PC-3 (cell line): ENCODE data around the gene AFF2. TPM values are rescaled to one million over a fixed set of nuclear protein-coding genes. Genes with fewer than 3 reads are reported as not detected.

Experiments
- ATAC-seq: fragments of 200-7000 bp; cut with Tn5 transposase; 2 replicates; pipeline ENCODE4 v1.9.1; 2020; ENCODE audit warnings: mild to moderate bottlenecking, moderate library complexity
- BruUV-seq: library from RNA; stranded (reverse); fragments of 400-500 nt; replicated peaks from 2 replicates; lab custom pipeline; 2021; lab: Mats Ljungman, UMichigan
- CTCF ChIA-PET: fragments of 300-600 bp; sonication (Branson Sonifier 250); formaldehyde crosslinking; loops from one replicate; lab custom pipeline; 2022; ENCODE audit warnings: antibody characterized with exemption; lab: Charles Lee
- POLR2A ChIA-PET: fragments of 300-600 bp; sonication (Branson Sonifier 250); formaldehyde crosslinking; loops from one replicate; lab custom pipeline; 2022; ENCODE audit warnings: antibody characterized with exemption; ENCODE audit not compliant: unreplicated experiment; lab: Charles Lee
- DNase-seq: peaks from one replicate; pipeline ENCODE4 v3.0.0-alpha.2; 2015
- H2AFZ ChIP-seq: fragments of 300-600 bp; sonication (generic); 2 replicates; pipeline ENCODE4 v1.6.0; 2016; ENCODE audit warnings: antibody characterized with exemption, low read length
- H3F3A ChIP-seq: fragments of 300-600 bp; sonication (generic); one replicate; pipeline ENCODE4 v1.6.0; 2017; ENCODE audit warnings: antibody characterized with exemption, low read length, control low read depth, mild to moderate bottlenecking; ENCODE audit not compliant: unreplicated experiment
- H3K27ac ChIP-seq: fragments of 300-600 bp; sonication (generic); 2 replicates; pipeline ENCODE4 v1.5.1; 2016; ENCODE audit warnings: mild to moderate bottlenecking, low read length
- H3K27me3 ChIP-seq: fragments of 300-600 bp; sonication (generic); 2 replicates; pipeline ENCODE4 v1.6.1; 2016; ENCODE audit warnings: low read length, mixed read lengths
- H3K36me3 ChIP-seq: fragments of 300-600 bp; sonication (generic); 2 replicates; pipeline ENCODE4 v1.6.1; 2016; ENCODE audit warnings: low read depth, mixed run types, low read length, mixed read lengths
- H3K4me1 ChIP-seq: fragments of 300-600 bp; sonication (generic); 2 replicates; pipeline ENCODE4 v1.5.1; 2016; ENCODE audit warnings: low read length; ENCODE audit not compliant: insufficient read depth
- H3K4me2 ChIP-seq: fragments of 300-600 bp; sonication (generic); 2 replicates; pipeline ENCODE4 v1.6.0; 2016; ENCODE audit warnings: low read length
- H3K4me3 ChIP-seq: fragments of 300-600 bp; sonication (generic); 2 replicates; pipeline ENCODE4 v1.5.1; 2016; ENCODE audit warnings: mild to moderate bottlenecking, low read length, mixed read lengths
- H3K79me2 ChIP-seq: fragments of 300-600 bp; sonication (generic); 2 replicates; pipeline ENCODE4 v1.6.1; 2017; ENCODE audit warnings: low read length, mixed read lengths
- H3K9ac ChIP-seq: fragments of 300-600 bp; sonication (generic); 2 replicates; pipeline ENCODE4 v1.6.0; 2016; ENCODE audit warnings: mild to moderate bottlenecking, low read length
- H3K9me2 ChIP-seq: fragments of 300-600 bp; sonication (generic); replicated peaks from 2 replicates; pipeline ENCODE4 v1.6.1; 2016; ENCODE audit warnings: mixed run types, low read length, mixed read lengths
- H3K9me3 ChIP-seq: fragments of 300-600 bp; sonication (generic); 2 replicates; pipeline ENCODE4 v1.6.1; 2016; ENCODE audit warnings: low read length, mixed read lengths
- H4K20me1 ChIP-seq: fragments of 300-600 bp; sonication (generic); 2 replicates; pipeline ENCODE4 v1.6.1; 2016; ENCODE audit warnings: low read length, mixed read lengths
- EZH2 ChIP-seq: fragments of 300-600 bp; sonication (generic); IDR thresholded peaks from one replicate; pipeline ENCODE4 v1.6.1; 2017; ENCODE audit warnings: antibody characterized with exemption, mild to moderate bottlenecking, low read length; ENCODE audit not compliant: unreplicated experiment
- EZH2phosphoT487 ChIP-seq: fragments of 300-600 bp; sonication (generic); IDR thresholded peaks from 2 replicates; pipeline ENCODE4 v1.6.1; 2018; ENCODE audit warnings: mild to moderate bottlenecking, antibody characterized with exemption, low read length, borderline replicate concordance
- intact Hi-C: fragments of 100-400 bp; cut with micrococcal nuclease; formaldehyde crosslinking; loops from 2 replicates; pipeline ENCODE4 v1.9.0; 2023
- total RNA-seq: library from RNA; depleted of rRNA; stranded (reverse); fragments of >200 nt; gene quantifications from 2 replicates; pipeline ENCODE4 v1.2.3, GENCODE V29; 2014
- TF ChIP-seq, protein P1 (sequence below): fragments of 300-600 bp; sonication (generic); conservative IDR thresholded peaks from 2 replicates; pipeline ENCODE4 v1.5.1; 2017; ENCODE audit warnings: antibody characterized with exemption, low read depth, mild to moderate bottlenecking, low read length

The AFF2 gene
- total RNA-seq, 1 experiment from 2014 or later: not detected

DNA sequence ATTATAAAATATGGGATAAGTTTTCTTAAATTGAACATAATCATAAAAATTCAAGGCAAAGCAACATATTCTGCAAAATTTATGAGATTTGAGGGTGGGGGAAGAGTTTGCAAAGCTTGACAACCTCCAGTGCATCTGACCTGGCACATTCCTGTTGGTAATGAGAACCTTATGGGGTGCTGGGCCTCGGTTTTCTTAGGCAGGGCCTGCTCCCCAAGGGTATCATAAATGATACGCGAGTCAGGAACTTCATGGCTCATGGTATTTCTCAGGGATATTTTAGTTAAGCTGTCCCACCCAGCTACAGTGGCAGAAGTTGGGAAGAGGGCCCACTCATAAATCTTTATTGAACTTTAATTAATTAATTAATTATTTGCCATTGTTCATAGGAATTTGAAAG, 13.2 kb downstream of the AFF2 start:
- H4K20me1 ChIP-seq: no peaks in the 10 kb centered on the region
- H3K27me3 ChIP-seq: no peaks in the 10 kb centered on the region
- no peak for ATAC-seq
- H3K9ac ChIP-seq: no peak overlapping the region
- no peak overlapping the region for H3K27ac ChIP-seq
- no peaks in the 10 kb centered on the region for H3K79me2 ChIP-seq
- BruUV-seq: no TSS peak
- H3K4me3 ChIP-seq: no peak overlapping the region
- H3K36me3 ChIP-seq: no peaks in the 10 kb centered on the region
- no peak overlapping the region for H3K4me2 ChIP-seq
- H3K4me1 ChIP-seq: no peaks in the 10 kb centered on the region
- H2AFZ ChIP-seq: no peak overlapping the region
- POLR2A ChIA-PET: no interaction called here
- no peaks in the 10 kb centered on the region for H3K9me3 ChIP-seq
- intact Hi-C loops: no loop called here
- no peak for DNase-seq
- TF ChIP-seq EZH2 (no peak), EZH2phosphoT487 (no peak)
- TF ChIP-seq, protein P1, sequence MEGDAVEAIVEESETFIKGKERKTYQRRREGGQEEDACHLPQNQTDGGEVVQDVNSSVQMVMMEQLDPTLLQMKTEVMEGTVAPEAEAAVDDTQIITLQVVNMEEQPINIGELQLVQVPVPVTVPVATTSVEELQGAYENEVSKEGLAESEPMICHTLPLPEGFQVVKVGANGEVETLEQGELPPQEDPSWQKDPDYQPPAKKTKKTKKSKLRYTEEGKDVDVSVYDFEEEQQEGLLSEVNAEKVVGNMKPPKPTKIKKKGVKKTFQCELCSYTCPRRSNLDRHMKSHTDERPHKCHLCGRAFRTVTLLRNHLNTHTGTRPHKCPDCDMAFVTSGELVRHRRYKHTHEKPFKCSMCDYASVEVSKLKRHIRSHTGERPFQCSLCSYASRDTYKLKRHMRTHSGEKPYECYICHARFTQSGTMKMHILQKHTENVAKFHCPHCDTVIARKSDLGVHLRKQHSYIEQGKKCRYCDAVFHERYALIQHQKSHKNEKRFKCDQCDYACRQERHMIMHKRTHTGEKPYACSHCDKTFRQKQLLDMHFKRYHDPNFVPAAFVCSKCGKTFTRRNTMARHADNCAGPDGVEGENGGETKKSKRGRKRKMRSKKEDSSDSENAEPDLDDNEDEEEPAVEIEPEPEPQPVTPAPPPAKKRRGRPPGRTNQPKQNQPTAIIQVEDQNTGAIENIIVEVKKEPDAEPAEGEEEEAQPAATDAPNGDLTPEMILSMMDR: no peak
- no peaks in the 10 kb centered on the region for H3K9me2 ChIP-seq
- no peaks in the 10 kb centered on the region for H3F3A ChIP-seq
- CTCF ChIA-PET: no interaction called here

DNA sequence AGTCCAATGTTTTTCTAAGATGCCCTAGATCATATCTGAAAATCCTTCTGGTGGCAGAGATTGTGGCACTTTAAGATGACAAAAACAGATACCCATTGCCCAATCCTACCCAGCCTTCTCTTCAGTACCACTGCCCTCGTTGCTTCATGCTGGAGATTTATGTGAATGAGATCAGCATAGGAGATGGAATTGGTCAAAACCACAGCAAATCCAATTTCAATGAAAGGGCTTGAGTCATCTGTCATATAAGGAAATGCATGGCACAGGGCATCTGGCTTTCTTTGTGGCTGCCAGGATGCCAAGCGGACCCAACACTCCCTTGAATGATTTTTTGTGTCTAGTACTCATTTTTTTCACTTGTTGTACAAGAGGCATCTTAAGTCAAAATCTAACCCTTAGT, 16.8 kb downstream of the AFF2 start:
- Histone ChIP-seq H3K79me2 (no peaks in the 10 kb centered on the region), H3K27me3 (no peaks in the 10 kb centered on the region), H3K4me2 (no peak overlapping the region), H3K9ac (no peak overlapping the region), H2AFZ (no peak overlapping the region), H3K27ac (no peak overlapping the region), H3K4me1 (no peaks in the 10 kb centered on the region), H3K9me2 (no peaks in the 10 kb centered on the region), H3K4me3 (no peak overlapping the region), H3K9me3 (no peaks in the 10 kb centered on the region), H3K36me3 (no peaks in the 10 kb centered on the region), H4K20me1 (no peaks in the 10 kb centered on the region), H3F3A (no peaks in the 10 kb centered on the region)
- no peak for DNase-seq
- CTCF ChIA-PET: no interaction called here
- intact Hi-C loops: no loop called here
- no peak for ATAC-seq
- POLR2A ChIA-PET: no interaction called here
- no TSS peak for BruUV-seq
- TF ChIP-seq, protein P1: no peak
- TF ChIP-seq EZH2 (no peak), EZH2phosphoT487 (no peak)

DNA sequence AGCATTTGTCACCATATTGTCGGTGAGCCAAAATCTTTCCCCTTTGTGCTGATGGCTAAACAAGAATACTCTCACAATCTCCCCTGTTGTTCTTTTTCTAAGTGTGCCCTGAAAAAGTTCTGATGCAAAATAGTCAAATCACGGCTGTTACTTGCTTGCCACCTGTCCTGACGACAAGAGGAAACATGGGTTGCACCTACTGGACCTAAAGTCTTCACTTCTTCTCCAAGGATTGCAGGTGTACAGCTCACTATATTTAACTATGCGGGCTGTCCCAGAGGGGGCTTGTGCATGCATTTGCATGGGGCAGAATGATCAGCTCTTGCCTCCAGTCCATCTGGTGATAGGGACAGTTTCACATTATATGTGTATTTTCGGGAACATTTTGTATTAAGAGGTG, 21.6 kb downstream of the AFF2 start:
- H3K9me3 ChIP-seq: no peaks in the 10 kb centered on the region
- H3K4me1 ChIP-seq: no peaks in the 10 kb centered on the region
- H2AFZ ChIP-seq: no peak overlapping the region
- no peaks in the 10 kb centered on the region for H3F3A ChIP-seq
- no peaks in the 10 kb centered on the region for H4K20me1 ChIP-seq
- no peak overlapping the region for H3K4me2 ChIP-seq
- no TSS peak for BruUV-seq
- no peaks in the 10 kb centered on the region for H3K79me2 ChIP-seq
- CTCF ChIA-PET: no interaction called here
- no peak overlapping the region for H3K27ac ChIP-seq
- no peak for DNase-seq
- H3K36me3 ChIP-seq: no peaks in the 10 kb centered on the region
- POLR2A ChIA-PET: no interaction called here
- TF ChIP-seq EZH2 (no peak), EZH2phosphoT487 (no peak)
- TF ChIP-seq, protein P1: no peak
- no peak for ATAC-seq
- intact Hi-C loops: no loop called here
- H3K4me3 ChIP-seq: no peak overlapping the region
- H3K27me3 ChIP-seq: no peaks in the 10 kb centered on the region
- H3K9me2 ChIP-seq: no peaks in the 10 kb centered on the region
- no peak overlapping the region for H3K9ac ChIP-seq
